ENCODE measurements around the gene COLEC12.

GRCh38 chr18:543447-544078 is 43.1 kb upstream of the COLEC12 start:
- TF ChIP-seq CTCF (IDR thresholded peaks at IDR 0.05), result no peak
- TF ChIP-seq POLR2A (IDR thresholded peaks at IDR 0.05), result no peak
